Stimulated activated CD4-positive, alpha-beta T cell treated with anti-CD3 and anti-CD28 coated beads, TNF-alpha, amount 100 ng/mL, for 4 hours (primary cell): ENCODE results near the gene CNTN1.
"Not testable (repeated sequence)": the region's sequence is repeated elsewhere in the genome, so short reads cannot be mapped to it uniquely, and the experiment has no call there.

Experiments
- DNase-seq, 3 experiments: peaks; one replicate each; pipeline ENCODE4 v3.0.0-alpha.2; 2020; ENCODE audit warnings: low read depth in 3 of 3

CNTN1 gene

GRCh38 chr12:40697566-40698259 lies 5.5 kb downstream of the CNTN1 start:
- DNase-seq: no peak

DNA sequence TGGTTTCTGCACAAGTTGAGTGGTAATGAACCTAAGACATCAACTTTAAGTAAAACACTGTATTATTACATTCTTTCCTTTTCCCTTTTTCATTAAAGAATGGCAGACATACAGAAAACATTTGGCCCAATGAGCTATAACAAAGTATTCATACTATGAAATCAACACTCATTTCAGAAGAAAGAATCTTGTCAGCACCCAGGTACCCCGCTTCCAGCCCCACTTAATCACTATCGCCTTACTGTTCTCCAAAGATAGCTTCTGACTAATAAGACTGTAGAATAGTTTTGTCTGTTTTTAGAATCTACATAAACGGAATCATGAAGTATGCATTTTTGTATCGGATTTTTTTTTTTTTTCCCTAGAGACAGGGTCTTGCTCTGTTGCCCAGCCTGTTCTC lies 9.5 kb downstream of the CNTN1 start:
- no peak for DNase-seq

GRCh38 chr12:40711121-40711520 lies 18.9 kb downstream of the CNTN1 start:
- no peak for DNase-seq

- DNase-seq: no peak
These were observed 22.4 kb downstream of the CNTN1 start for GRCh38 chr12:40714636-40715035.

DNA sequence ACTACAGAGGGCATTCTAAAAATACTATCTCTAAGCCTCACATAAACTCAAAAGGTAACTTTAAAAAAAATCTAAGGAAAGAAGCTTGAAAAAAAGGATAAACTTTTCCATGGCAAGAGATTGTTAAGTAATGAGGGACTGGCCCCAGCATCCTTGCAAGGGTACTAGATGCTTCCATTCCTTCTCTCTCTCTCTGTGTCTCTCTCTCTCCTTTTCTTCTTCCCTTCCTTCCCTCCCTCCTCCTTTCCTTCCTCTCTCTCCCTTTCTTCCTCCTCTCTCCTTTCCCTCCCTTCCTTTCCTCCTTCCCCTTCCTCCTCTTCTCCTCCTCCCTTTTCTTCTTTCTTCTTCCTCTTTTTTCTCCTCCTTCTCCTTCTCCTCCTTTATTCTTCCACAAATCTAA lies 23.8 kb downstream of the CNTN1 start:
- no peak for DNase-seq

- DNase-seq: no peak
These were observed 25.3 kb downstream of the CNTN1 start for GRCh38 chr12:40717576-40717975.

GRCh38 chr12:40718878-40719372 lies 26.7 kb downstream of the CNTN1 start:
- no peak for DNase-seq

DNA sequence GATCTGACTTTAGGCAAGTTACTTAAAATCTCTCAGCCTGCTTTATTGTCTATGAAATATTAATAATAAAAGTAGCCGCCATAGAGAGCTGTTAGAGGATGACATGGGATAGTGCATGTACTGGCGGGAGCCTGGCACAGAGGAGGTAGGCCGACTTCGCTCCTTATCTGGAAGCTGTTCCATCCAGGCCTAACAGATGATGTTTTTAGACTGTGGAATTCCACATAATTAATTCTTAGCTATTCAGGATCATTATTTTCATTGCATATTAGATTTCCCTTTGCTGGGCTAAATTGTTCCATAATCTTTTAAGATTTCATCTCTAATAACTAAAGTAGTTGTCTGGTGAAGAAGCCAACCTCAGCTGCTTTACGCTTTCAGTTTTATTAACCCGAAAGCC lies 30.8 kb downstream of the CNTN1 start:
- DNase-seq: no peak

GRCh38 chr12:40726366-40726765 lies 34.1 kb downstream of the CNTN1 start:
- DNase-seq: no peak

- DNase-seq: no peak
These were observed 35.7 kb downstream of the CNTN1 start for GRCh38 chr12:40727774-40728483.

GRCh38 chr12:40730281-40730680 lies 38.0 kb downstream of the CNTN1 start:
- DNase-seq: no peak

- no peak for DNase-seq
These were observed 41.6 kb downstream of the CNTN1 start for GRCh38 chr12:40733871-40734270.

DNA sequence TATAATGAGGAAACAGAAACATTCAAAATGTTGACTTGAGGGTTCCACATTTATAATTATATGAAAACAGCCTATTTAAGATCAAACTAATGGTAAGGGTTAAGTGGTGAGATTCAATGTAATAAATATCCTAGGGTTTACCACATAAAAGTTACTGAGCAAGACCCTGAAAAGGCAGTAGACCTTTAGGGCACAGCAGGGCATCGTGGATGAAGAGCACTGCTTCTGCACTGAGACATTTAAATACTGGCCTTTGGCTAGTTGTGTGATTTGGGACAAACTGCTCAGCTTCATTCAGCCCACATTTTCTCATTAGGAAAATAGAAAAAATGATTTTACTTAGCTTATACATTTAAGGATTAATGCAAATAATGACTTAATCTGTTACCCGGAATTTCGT lies 42.0 kb downstream of the CNTN1 start:
- no peak for DNase-seq

GRCh38 chr12:40735551-40736230 lies 43.5 kb downstream of the CNTN1 start:
- DNase-seq: no peak

DNA sequence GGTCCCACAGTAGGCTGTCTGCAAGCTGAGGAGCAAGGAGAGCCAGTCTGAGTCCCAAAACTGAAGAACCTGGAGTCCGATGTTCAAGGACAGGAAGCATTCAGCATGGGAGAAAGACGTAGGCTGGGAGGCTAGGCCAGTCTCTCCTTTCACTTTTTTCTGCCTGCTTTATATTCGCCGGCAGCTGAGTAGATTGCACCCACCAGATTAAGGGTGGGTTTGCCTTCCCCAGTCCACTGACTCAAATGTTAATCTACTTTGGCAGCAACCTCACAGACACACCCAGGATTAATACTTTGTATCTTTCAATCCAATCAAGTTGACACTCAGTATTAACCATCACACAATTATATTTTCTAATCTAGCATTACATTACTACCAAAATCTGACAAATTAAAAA lies 45.2 kb downstream of the CNTN1 start:
- not testable (repeated sequence) for DNase-seq

GRCh38 chr12:40738856-40739255 lies 46.6 kb downstream of the CNTN1 start:
- no peak for DNase-seq

GRCh38 chr12:40742041-40742440 lies 49.8 kb downstream of the CNTN1 start:
- no peak for DNase-seq

GRCh38 chr12:40745386-40745785 lies 53.1 kb downstream of the CNTN1 start:
- DNase-seq: no peak

DNA sequence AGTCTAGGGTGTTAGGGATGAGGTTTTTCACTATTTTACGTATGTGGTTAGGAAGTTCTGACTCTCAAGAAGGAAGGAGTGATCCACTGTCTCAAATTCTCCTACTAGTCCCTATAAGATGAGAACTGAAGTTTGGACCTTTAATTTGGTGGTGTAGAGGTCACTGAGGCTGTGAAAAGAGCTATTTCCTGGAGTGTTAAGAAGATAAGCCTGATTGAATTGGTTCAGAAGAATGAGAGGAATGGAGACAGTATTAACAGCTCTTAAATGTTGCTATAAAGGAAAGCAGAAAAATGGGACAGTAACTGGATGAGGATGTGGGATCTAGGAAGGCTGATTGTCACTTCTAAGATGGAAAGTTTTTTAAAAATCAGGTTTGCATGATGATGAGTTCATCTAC lies 57.6 kb downstream of the CNTN1 start:
- DNase-seq: no peak

DNA sequence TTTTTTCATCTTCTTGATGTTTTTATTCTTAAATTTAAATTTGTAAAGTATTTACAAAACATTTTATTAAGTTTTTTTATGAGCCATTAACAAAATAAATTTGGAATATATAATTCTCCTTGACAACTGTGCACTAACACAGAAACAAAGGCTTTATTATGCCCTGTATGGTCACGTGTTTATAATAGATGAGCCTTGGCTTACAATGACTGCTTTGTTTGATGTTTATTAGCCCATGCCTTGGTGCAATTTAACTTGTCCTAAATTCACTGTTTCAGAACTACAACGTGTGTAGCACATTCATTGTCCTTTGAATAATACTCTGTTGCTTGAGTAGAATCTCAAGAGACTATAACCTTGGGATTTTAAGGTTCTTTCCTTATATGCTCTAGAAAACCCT lies 59.8 kb downstream of the CNTN1 start:
- DNase-seq: no peak

DNA sequence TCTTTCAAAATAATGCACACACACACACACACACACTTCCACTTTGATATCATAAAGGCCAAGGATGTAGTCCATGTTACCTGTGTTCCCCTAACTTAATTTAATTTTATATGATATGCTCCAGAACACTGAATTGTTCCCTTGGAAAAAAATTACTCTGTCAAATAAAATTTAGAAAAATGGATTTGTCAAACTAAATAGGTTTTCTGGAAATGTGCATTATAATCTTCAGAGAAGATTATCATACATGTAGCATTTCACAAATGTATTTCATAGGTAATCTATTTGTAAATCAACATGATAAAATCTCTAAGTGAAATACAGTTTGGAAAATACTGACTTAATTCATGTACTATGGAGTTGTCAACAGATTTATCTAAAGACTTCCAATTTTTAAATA lies 68.6 kb downstream of the CNTN1 start:
- DNase-seq: no peak

- no peak for DNase-seq
These were observed 69.8 kb downstream of the CNTN1 start for GRCh38 chr12:40762072-40762471.
